ENCODE measurements around the gene MICAL1.

Gene MICAL1, protein sequence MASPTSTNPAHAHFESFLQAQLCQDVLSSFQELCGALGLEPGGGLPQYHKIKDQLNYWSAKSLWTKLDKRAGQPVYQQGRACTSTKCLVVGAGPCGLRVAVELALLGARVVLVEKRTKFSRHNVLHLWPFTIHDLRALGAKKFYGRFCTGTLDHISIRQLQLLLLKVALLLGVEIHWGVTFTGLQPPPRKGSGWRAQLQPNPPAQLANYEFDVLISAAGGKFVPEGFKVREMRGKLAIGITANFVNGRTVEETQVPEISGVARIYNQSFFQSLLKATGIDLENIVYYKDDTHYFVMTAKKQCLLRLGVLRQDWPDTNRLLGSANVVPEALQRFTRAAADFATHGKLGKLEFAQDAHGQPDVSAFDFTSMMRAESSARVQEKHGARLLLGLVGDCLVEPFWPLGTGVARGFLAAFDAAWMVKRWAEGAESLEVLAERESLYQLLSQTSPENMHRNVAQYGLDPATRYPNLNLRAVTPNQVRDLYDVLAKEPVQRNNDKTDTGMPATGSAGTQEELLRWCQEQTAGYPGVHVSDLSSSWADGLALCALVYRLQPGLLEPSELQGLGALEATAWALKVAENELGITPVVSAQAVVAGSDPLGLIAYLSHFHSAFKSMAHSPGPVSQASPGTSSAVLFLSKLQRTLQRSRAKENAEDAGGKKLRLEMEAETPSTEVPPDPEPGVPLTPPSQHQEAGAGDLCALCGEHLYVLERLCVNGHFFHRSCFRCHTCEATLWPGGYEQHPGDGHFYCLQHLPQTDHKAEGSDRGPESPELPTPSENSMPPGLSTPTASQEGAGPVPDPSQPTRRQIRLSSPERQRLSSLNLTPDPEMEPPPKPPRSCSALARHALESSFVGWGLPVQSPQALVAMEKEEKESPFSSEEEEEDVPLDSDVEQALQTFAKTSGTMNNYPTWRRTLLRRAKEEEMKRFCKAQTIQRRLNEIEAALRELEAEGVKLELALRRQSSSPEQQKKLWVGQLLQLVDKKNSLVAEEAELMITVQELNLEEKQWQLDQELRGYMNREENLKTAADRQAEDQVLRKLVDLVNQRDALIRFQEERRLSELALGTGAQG

DNA sequence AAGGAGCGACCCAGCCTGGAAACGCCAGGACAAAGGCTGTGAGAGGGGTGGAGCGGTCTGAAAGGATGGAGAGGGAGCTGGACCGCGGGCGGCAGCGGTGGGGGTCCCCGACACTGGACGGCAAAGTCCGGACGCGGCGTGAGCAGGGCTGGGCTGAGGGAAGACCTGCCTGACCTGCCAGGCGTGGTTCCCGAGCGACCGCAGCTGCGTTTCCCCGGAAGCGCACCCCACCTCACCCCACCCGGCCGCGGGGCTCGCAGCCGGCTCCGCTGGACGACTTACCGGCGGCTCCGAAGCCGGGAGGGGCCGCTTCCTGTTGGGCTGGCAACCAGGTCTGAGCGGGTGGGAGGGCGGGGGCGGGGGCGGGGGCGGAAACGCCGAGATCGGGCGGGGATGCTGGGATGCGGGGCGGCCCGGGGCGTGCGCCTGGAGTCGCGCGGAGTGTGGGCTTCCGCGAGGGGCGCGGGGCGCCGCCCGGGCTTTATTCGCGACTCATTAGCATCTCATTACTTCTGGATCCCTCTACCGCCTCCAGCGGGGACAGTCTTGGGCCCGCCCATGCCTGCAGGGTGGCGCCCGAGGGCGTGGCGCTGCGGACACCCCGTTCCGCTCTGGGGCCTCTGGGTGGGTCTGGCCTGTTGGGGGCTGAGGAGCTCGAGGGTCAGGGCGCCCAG, at the start of gene MICAL1:
TSS of gene MICAL1 (minus strand) at position 336 of the 674 bp plus-strand sequence. CDS start 1,576 bp downstream, outside the sequence.
- peak; percentile 81 for DNase-seq

DNA sequence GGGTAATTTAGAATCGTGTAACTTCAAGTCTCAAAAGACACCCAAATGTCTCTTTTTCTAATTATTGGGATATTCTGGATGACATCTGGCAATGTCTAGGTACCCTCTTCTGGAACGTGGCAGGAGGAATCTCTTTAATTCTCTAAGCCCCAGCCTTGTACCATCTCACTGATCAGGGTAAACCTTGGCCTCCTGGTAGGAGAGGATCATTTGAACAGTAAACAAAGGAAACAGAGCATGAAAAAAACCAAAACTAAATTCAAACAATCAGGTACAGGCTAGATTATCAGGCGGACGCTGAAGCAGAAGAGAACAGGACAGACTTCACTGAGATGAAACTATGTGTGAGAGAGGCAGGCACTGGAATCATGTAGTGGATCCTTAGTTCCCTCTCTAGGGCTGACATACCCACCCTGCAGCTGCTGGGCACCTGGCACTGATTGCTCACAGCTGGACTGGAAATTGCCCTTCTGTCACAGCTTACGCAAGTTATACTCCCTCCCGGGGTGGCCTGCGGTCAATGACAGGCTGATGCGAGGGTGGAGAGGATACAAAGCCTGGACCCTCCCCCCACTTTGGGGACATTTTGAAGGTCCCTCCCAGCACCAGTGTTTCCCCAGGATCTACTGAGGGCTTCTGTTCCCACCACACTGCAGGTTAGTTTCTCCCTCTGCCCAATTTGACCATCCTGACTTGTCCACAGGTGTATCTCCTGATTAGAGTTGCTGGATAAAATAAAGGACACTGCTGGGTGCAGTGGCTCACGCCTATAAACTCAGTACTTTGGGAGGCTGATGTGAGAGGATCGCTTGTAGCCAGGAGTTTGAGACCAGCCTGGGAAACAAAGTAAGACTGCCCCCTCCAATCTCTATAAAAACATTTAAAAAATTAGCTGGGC, 48.0 kb upstream of the MICAL1 start:
- DNase-seq: no peak

DNA sequence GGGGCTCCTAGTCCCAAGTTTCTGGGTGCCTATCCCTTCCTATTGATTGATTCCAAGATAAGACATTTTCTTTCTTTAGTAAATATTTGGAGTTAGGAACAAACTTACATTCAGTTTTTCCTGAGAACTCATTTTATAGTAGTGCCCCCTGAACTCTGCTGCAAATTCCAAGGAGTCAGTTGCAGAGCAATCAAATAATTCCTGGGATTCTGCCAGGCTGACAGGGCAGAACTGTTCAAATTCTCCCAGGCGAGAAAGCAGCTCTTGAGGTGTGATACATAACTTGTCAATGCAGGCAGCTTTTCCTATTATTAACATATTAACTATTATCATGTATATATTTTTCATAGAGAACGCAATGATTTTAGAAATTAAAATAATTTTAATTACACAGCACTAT, 43.4 kb upstream of the MICAL1 start:
- no peak for DNase-seq

DNA sequence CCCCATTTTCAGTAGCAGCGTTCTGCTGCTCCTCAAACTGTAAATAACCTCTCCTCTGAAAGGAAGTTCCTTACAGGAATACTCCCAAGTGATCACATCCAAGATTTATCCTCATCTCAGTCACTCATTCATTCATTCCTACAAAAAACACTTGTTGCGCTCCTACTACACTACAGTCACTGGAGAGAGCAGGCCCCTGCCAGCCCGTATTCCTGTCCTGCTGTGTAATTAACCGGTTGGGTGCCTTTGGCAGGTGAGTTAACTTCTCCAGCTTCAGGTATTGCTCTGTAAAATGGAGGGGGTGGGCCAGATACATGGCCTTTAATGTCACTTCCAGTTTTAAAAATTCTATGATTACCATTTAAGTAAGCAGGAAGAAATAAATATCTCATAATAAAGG, 42.5 kb upstream of the MICAL1 start:
- DNase-seq: no peak

DNA sequence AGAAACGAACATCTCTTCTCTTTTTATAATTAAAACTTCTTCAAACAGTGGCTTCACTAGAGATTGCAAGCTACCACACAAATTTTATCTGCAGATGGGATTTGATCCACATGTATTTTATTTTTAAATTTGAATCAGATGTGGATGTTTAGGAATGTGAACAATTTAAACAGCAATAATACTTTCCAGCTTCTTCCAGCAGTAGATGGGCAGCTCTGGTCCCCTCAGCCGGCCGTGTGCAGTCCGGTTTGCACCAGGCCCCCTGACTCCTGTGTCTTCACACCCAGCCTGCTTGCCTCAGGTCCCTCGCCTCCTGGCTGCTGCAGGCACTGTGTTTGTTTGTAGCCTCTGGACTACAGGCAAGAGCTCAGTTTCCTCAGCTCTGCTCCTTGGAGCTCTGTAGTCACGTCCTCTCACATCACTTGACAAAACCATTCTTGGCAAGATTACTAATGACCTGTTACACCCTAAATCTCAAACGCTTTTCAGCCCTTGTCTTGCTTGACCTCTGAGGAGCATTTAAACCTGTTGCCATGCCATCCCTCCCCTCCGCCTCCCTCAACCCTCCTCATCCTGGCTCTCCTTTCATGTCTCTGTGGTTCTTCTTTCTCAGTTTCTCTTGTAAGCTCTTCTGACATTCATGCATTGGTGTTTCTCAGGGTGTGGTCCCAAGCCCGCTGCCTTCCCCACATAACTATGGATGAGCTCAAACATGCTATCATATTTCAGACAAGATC, 40.6 kb upstream of the MICAL1 start:
- DNase-seq: no peak

DNA sequence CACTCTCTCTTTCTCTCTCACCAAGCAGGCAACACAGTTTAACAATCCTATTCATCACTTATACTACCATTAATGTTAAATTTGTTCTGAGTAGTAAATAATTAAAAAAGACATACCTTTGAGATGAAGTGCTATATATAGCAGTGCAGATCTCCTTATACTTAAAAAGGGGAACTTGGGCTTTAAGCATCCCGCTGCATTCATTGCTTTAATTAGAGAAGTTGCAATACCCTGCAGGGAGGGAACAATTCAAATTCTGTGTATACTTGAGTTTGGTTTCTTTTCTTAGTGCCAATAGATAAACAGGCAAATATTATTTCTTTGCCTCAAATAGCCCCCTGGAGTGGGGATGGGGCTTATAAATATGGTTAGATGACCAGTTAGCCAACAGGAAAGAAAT, 38.3 kb upstream of the MICAL1 start:
- DNase-seq: no peak

DNA sequence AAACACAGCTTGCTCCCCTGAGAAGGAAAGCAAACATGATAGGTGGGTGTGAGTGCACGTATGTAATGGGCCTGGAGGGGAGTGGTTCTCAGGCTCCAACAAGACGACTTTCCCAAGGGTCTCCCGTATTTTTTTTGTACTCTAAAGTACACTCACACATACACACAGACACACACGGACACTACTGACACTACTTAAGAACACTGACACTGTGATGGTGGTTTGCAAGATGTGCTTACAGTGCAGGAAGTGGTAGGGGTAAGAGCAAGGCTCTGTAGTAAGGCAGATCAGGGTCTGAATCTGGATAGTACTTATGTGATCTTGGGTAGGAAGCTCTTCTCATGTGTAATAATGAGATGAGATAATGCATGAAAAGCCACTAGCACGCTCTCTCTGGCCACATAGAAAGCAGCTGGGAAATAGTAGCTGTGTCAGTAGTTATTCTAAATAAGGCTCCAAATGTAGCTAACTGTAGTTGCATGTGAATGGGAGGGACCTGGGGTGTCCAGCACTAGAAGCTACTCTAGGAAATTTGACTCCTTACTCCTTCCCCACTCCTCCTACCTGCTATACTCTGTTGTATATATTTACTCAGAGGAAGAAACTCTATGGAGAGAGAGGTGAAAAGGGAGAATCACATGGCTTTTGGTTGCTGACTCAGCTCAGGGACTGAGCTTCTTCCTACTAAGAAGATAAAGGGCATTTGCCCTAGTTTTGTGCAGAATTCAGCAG, 35.8 kb upstream of the MICAL1 start:
- peak; percentile 39 for DNase-seq

DNA sequence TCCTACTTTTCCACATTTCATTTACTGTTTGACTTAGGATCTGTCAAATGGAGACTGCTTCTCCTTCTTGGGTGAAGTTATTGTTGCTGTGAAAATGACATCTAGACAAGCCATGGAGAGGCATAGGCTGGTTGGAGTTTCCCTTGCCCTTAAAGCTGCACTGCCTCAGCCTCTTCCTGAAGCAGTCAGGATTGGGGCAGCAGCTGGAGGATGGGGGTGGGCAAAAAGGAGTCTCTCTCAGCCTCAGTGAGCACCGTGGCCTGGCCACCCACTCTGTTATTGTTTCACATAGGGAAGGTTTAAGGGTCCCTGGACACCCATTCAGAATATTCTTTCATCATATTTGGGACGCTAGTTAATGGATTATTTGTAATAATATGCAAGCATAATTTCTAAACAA, 35.1 kb upstream of the MICAL1 start:
- DNase-seq: no peak

DNA sequence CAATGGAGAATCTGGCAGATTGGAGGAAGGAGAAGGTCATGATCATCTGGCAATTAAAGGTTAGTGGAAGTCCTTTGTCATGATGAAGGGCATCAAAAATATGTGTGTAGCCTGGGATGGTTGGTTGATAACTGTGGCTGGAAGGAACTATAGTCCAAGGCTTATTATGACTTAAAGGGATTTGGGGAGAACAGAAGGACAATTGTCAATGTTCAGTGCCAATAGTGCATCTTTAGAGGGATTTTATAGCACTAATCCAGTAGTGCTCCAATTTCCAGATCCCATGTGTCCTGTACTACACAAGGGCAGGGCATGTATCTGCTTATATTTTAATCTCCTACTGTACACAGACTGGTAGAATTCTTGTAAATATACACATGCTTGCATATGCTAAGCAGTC, 32.4 kb upstream of the MICAL1 start:
- no peak for DNase-seq

DNA sequence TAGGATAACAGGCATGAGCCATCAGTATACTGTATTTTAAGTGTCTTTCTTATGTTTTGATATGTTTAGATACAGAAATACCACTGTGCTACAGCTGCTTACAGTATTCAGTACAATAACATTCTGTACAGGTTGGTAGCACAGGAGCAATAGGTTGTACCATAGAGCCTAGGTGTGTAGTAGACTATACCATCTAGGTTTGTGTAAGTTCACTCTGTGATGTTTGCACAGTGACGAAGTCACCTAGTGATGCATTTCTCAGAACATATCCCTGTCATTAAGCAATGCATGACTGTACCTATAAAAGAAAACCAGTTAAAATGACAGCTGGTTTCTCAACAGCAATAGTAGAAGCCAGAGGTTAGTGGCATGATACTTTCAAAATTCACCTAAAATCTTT, 30.5 kb upstream of the MICAL1 start:
- no peak for DNase-seq

DNA sequence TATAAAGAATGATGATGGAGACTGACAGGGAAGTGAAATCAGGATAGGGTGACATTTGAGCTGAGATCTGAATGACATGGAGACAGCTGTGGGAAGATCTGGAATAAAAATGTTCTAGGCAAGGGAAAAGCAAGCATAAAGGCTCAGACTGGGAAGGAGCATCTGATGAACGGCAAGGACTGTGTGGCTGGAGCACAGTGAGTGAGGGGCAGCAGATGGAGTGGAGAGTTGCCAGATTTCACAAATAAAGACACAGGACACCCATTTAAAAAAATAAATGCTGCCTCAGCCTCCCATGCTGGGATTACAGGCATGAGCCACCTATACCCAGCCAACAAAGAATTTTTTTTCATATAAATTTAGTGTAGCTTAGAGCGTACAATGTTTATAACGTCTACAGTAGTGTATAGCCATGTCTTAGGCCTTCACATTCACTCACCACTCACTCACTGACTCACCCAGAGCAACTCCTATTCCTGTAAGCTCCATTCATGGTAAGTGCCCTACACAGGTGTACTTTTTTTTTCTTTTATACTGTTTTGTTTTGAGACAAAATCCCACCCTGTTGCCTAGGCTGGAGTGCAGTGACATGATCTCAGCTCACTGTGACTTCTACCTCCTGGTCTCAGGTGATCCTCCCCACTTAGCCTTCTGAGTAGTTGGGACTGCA, 29.8 kb upstream of the MICAL1 start:
- DNase-seq: no peak

DNA sequence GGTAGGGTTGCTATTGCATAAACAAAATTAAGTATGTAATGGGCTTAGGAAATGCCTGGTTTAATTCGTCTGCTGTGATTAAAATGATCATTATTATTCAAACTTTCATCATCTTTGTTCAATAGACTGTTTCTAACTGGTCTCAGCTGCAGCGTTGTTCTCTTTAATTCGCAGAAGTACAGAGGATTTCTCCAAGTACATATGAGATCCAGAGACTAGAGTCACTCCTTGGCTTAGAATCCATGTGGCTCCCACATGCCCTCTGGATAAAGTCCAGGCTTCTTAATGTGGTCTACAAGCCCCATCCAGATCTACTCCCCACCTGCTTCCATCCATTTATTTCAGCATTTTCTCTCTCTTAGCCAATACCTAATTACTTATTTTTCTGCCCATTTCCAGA, 28.6 kb upstream of the MICAL1 start:
- no peak for DNase-seq

DNA sequence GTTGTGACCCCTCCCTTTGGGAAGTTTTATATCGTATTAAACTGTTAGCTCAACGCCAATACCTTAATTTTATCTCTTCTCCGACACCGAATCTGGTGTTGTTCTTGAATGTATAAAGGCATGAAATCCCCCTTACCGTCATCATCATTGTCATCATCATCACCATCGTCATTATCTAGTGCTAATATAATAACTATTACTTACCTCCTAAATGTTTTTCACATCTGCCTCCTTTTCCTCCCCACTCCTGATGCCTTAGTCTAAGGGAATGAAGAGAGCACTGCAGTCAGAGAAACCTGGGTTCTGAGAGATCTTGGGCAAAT, 28.1 kb upstream of the MICAL1 start:
- no peak for DNase-seq

DNA sequence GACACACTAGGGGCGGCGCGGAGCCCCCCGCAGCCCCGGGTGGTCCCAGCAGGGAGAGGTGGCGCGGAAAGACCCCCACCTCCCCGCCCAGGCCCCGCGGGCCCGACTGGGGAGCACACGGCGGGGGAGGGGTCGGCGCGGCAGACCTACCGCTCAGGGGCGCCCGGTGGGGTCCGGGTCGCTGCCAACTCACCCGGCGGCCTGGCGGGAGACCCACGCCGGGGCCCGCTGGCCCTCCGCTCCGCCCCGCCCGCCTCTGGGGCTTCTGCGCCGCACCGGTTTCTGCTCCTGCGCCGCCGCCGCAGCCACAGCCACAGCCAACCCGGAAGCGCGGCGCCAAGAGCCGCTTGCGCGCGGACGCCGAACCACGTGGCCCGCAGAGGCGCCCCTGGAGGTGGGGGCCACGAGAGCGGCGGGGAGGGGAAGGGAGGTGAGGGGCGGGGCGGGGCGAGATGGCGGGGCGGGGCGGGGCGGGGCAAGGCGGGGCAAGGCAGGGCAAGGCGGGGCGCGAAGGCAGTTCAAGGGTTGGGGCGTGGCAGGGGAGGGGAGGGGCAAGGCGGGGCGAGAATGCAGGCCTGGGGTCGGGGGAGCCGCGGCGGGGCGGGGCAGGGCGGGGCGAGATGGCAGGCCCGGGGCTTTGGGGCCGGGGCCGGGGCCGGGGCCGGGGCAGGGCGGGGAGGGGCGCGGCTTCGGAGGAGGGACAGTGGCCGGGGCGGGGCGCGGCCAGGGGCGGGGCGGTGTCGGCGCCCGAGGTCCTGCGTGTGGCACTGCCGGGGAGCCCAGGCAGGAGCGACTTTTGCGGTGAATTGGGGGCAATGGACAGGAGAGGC, 27.5 kb upstream of the MICAL1 start, which contains the start of gene ZBTB24:
TSS of gene ZBTB24 (minus strand) at position 315 of the 830 bp plus-strand sequence. CDS start 1,193 bp downstream, outside the sequence.
- peak; percentile 92 for DNase-seq

DNA sequence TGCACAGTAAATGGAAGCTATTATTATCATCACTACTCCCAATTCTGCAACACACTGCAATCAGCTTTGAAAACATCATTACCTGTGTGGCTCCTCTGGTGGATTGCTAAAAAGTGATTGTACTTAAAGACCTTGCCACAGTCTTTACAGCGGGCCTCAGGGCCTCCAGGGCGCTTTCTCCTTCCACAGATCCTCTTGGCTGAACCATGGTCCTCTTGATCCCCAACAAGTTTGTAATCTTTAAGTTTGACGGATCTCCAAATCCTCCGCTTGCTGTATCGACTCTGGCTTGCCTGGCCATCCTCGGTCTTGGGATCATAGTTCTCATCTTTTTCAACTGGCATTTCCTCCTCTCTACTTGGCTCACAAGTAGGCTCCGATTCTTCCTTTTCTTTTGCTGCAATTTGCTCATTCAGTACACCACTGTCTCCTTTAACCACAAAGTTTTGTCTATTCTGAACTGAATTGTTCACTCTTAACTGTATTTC, 25.5 kb upstream of the MICAL1 start:
- no peak for DNase-seq

DNA sequence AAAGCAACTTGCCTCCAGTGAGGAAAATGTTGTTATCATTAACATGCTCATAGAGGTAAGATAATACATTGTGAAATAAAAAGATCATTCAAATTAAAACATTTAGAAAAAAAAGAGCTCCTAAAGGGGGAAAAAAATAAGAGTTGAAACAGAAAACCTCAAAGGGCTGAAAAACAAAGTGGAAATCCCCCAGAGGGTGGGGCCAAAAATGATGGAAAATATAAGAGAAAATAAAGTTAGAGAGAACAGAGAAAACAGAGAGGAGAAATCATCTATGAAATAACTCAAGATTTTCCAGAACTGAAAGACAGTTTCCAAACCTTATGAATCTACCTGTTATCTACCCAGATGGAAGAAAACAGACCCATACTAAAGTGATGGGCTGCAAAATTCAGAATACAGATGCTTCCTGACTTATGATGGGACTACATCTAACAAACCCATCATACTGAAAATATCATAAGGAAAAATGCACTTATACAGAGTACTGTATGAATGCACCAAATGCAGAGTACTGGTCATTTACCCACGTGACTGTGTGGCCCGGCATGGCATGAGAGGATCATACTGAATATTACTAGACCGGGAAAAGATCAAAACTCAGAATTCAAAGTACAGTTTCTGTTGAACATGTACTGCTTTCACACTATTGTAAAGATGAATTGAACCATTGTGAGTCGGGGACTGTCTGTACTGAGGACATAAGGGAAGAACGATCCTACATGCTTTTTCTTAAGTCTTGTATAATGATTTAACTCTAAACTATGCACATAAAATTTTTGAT, 23.5 kb upstream of the MICAL1 start:
- DNase-seq: peak; percentile 50

DNA sequence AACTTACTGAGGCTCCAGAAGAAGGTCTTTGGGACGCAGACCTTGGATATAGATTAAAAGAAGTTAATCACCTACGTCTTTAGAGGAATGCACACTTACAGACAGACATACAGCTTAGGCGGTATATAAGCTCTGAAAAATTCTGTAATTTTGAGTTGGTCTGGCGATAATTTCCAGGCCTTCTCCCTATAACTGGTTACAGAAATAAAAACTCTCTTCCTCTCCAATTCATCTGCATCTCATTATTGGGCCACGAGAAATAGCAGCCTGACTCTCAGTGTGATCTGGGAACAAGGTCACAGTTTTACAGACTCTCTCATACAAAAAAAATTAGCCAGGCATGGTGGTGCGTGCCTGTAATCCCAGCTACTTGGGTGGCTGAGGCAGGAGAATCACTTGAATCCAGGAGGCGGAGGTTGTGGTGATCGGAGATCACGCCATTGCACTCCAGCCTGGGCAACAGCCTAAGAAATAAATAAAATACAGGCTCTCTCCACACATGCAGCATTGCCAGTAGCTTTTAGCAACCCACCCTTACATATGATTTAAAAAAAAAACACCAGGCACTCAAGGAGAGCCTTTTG, 22.7 kb upstream of the MICAL1 start:
- no peak for DNase-seq

DNA sequence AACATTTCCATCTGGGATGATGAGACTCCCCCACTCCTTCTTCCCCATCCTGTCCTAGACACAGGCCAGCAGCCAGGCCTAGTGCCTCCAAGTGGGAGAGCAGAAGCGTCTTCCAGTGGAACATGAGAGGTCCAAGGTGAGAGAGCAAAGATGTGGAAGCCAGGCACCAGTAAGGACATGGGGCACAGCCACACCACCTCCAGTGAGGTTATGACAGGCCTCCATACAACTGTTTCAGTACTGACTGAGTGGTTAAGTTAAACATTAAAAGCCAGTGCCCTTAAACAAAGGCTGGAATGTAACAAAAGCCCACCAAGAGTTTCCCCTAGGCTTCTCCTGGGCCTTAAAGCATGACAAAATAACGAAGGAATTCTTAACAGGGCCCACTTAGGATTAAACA, 22.2 kb upstream of the MICAL1 start:
- no peak for DNase-seq

Measured in CD4-positive, alpha-beta T cell treated with Interleukin-10 for 1 hour (primary cell).